GM19438 (cell line): ENCODE measurements around the gene SUSD2.
"Not testable (repeated sequence)": the region's sequence is repeated elsewhere in the genome, so short reads cannot be mapped to it uniquely, and the experiment has no call there.

Experiments
- ATAC-seq: cut with Tn5 transposase; IDR thresholded peaks from one replicate; pipeline ENCODE4 v1.9.1; 2021; ENCODE audit warnings: low read depth; ENCODE audit not compliant: unreplicated experiment

Gene SUSD2

GRCh38 chr22:24187731-24188644 lies 6.7 kb downstream of the SUSD2 start:
- no peak for ATAC-seq

GRCh38 chr22:24188705-24189248 lies 7.5 kb downstream of the SUSD2 start:
- ATAC-seq: no peak

- ATAC-seq: no peak
Observed at GRCh38 chr22:24189249-24190158, 8.2 kb downstream of the SUSD2 start.

GRCh38 chr22:24190159-24190540 lies 8.9 kb downstream of the SUSD2 start:
- ATAC-seq: no peak

- no peak for ATAC-seq
Observed at GRCh38 chr22:24190596-24191208, 9.4 kb downstream of the SUSD2 start.

- no peak for ATAC-seq
Observed at GRCh38 chr22:24191381-24191841, 10.1 kb downstream of the SUSD2 start.

GRCh38 chr22:24191893-24192292 lies 10.6 kb downstream of the SUSD2 start:
- no peak for ATAC-seq

- ATAC-seq: no peak
Observed at GRCh38 chr22:24198682-24199052, 17.4 kb downstream of the SUSD2 start.

GRCh38 chr22:24200619-24201212 lies 19.4 kb downstream of the SUSD2 start:
- ATAC-seq: no peak

- ATAC-seq: no peak
Observed at GRCh38 chr22:24201681-24202614, 20.7 kb downstream of the SUSD2 start.

- ATAC-seq: not testable (repeated sequence)
Observed at GRCh38 chr22:24203856-24204255, 22.6 kb downstream of the SUSD2 start.

GRCh38 chr22:24205438-24206195 lies 24.3 kb downstream of the SUSD2 start:
- no peak for ATAC-seq

- ATAC-seq: not testable (repeated sequence)
Observed at GRCh38 chr22:24206460-24207263, 25.4 kb downstream of the SUSD2 start.

GRCh38 chr22:24207264-24208011 lies 26.2 kb downstream of the SUSD2 start:
- ATAC-seq: no peak

GRCh38 chr22:24208012-24208749 lies 26.9 kb downstream of the SUSD2 start:
- ATAC-seq: no peak

- no peak for ATAC-seq
Observed at GRCh38 chr22:24209016-24209415, 27.7 kb downstream of the SUSD2 start.
